GM12878 (cell line): Measurements from ENCODE around the gene CCNY.

Experiments
- BRCA1 ChIP-seq: IDR thresholded peaks from 2 replicates; pipeline ENCODE4 v1.6.1; 2011; ENCODE audit warnings: low read depth, low read length, improper control_type of control experiment
- CEBPB ChIP-seq, 2 experiments: fragments of 150-350 bp in 1 of 2; IDR thresholded peaks; 2 replicates each; pipeline ENCODE4 v1.6.1; 2012 to 2014; ENCODE audit warnings: low read depth in 2 of 2, low read length in 2 of 2, borderline replicate concordance in 1 of 2, inconsistent platforms in 1 of 2
- CHD2 ChIP-seq: IDR thresholded peaks from 2 replicates; pipeline ENCODE4 v1.6.1; 2011; ENCODE audit warnings: low read depth, low read length, improper control_type of control experiment, borderline replicate concordance
- CTCF ChIP-seq, 3 experiments: IDR thresholded peaks in 2 of 3; conservative IDR thresholded peaks in 1 of 3; 2 replicates each; pipeline ENCODE4 v1.5.1; 2011; ENCODE audit warnings: low read depth in 3 of 3, low read length in 3 of 3, mild to moderate bottlenecking in 3 of 3, control low read depth in 2 of 3, moderate library complexity in 2 of 3, inconsistent platforms in 1 of 3, mixed read lengths in 1 of 3; ENCODE audit not compliant: control insufficient read depth in 2 of 3, insufficient read depth in 1 of 3; ENCODE audit errors: extremely low read depth in 1 of 3
- EGR1 ChIP-seq, 2 experiments: IDR thresholded peaks; 1 replicate in 1 of 2; 2 replicates in 1 of 2; pipeline ENCODE4 v1.6.1; 2011 to 2012; ENCODE audit warnings: low read depth in 2 of 2, low read length in 2 of 2, borderline replicate concordance in 1 of 2, mild to moderate bottlenecking in 1 of 2, moderate library complexity in 1 of 2
- EP300 ChIP-seq, 2 experiments: fragments of 150-350 bp in 1 of 2; IDR thresholded peaks; 2 replicates each; pipeline ENCODE4 v1.6.1; 2011 to 2012; ENCODE audit warnings: low read depth in 2 of 2, low read length in 2 of 2, borderline replicate concordance in 1 of 2, improper control_type of control experiment in 1 of 2, inconsistent platforms in 1 of 2; ENCODE audit not compliant: control insufficient read depth in 1 of 2
- MAX ChIP-seq: IDR thresholded peaks from 2 replicates; pipeline ENCODE4 v1.6.1; 2012; ENCODE audit warnings: low read depth, low read length, improper control_type of control experiment
- NFYB ChIP-seq: IDR thresholded peaks from 2 replicates; pipeline ENCODE4 v1.6.1; 2011; ENCODE audit warnings: low read depth, mild to moderate bottlenecking, low read length, improper control_type of control experiment, moderate library complexity; ENCODE audit not compliant: insufficient read depth
- NRF1 ChIP-seq: conservative IDR thresholded peaks from 2 replicates; pipeline ENCODE4 v1.6.1; 2011; ENCODE audit warnings: mild to moderate bottlenecking, low read depth, low read length, improper control_type of control experiment
- RBBP5 ChIP-seq: fragments of 200-600 bp; sonication (generic); conservative IDR thresholded peaks from 2 replicates; pipeline ENCODE4 v1.6.1; 2016
- TAF1 ChIP-seq: IDR thresholded peaks from 2 replicates; pipeline ENCODE4 v1.6.1; 2011; ENCODE audit warnings: mild to moderate bottlenecking, low read depth, low read length, borderline replicate concordance
- ZNF274 ChIP-seq: IDR thresholded peaks from one replicate; pipeline ENCODE4 v1.8.0; 2011; ENCODE audit not compliant: insufficient read length, insufficient read depth

GRCh38 chr10:35351021-35351420 lies 14.7 kb downstream of the CCNY start:
- TF ChIP-seq CTCF (IDR thresholded peaks at IDR 0.05 in 2 of 3, conservative IDR thresholded peaks at IDR 0.05 in 1 of 3; ENCODE audit: control insufficient read depth in 2 of 3, extremely low read depth in 1 of 3, insufficient read depth in 1 of 3, low read depth in 3 of 3, low read length in 3 of 3) (no peak), CEBPB (IDR thresholded peaks at IDR 0.05; ENCODE audit: borderline replicate concordance in 1 of 2, low read depth in 2 of 2, low read length in 2 of 2) (no peak), EGR1 (IDR thresholded peaks at IDR 0.05; ENCODE audit: borderline replicate concordance in 1 of 2, low read depth in 2 of 2, low read length in 2 of 2) (no peak), EP300 (IDR thresholded peaks at IDR 0.05; ENCODE audit: borderline replicate concordance in 1 of 2, control insufficient read depth in 1 of 2, low read depth in 2 of 2, low read length in 2 of 2) (no peak), NFYB (no peak), TAF1 (no peak), ZNF274 (no peak), NRF1 (no peak), MAX (no peak), CHD2 (no peak), RBBP5 (no peak), BRCA1 (no peak)
